Measurements from ENCODE around the gene DYNC1H1.

DYNC1H1 gene

DNA sequence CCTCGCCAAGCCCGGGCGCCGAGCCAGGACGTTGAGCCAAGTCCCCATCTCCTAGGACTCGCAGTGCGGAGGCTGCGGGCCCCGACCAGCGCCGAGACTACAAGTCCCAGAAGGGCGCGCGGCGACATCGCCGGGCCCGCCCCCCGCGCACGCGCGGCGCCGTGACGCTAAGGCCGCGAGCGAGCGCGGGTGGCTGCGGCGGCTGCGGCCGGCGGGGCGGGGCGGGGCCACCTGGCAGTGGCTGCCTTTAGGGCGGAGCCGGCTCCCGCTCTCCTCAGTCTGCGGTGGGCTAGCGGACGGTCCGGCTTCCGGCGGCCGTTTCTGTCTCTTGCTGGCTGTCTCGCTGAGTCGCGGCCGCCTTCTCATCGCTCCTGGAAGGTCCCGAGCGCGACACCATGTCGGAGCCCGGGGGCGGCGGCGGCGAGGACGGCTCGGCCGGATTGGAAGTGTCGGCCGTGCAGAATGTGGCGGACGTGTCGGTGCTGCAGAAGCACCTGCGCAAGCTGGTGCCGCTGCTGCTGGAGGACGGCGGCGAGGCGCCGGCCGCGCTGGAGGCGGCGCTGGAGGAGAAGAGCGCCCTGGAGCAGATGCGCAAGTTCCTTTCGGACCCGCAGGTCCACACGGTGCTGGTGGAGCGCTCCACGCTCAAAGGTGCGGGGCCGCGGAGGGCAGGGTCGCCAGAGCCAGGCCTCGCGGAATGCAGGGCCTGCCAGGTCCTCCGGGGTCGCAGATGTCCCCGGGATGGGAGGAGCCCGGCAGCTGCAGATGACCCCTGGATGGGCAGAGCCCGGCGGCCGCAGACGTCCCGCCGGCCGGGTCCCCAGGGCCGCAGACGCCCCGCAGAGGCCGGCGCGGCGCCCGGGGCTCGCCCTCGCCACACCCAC lies at the start of gene DYNC1H1:
Gene DYNC1H1 (plus strand): TSS at position 277 of the 884 bp plus-strand sequence. CDS start 119 bp downstream, at position 396.
- peaks cover 35% of the 10 kb centered on the region for H3K4me1 ChIP-seq (ENCODE audit: control insufficient read depth, insufficient read depth, low read length)
- H3K27ac ChIP-seq (ENCODE audit: low read length), result peak within 1 kb of the TSS; percentile 83
- H3K4me3 ChIP-seq (ENCODE audit: low read length in 2 of 2), result peak within 1 kb of the TSS; percentile 88 to 97
- peaks cover 2 to 3% of the 10 kb centered on the region in 2 donors for H3K36me3 ChIP-seq (ENCODE audit: control insufficient read depth in 2 of 2, insufficient read depth in 2 of 2, low read length in 2 of 2)
- H3K9me3 ChIP-seq (ENCODE audit: control insufficient read depth in 2 of 2, low read length in 2 of 2), result no peaks in the 10 kb centered on the region
- H3K9ac ChIP-seq (ENCODE audit: low read length in 2 of 2), result peak within 1 kb of the TSS; percentile 87 to 97
- no peaks in the 10 kb centered on the region for H3K27me3 ChIP-seq (ENCODE audit: control insufficient read depth in 1 of 2, insufficient read depth in 2 of 2, low read length in 2 of 2)

DNA sequence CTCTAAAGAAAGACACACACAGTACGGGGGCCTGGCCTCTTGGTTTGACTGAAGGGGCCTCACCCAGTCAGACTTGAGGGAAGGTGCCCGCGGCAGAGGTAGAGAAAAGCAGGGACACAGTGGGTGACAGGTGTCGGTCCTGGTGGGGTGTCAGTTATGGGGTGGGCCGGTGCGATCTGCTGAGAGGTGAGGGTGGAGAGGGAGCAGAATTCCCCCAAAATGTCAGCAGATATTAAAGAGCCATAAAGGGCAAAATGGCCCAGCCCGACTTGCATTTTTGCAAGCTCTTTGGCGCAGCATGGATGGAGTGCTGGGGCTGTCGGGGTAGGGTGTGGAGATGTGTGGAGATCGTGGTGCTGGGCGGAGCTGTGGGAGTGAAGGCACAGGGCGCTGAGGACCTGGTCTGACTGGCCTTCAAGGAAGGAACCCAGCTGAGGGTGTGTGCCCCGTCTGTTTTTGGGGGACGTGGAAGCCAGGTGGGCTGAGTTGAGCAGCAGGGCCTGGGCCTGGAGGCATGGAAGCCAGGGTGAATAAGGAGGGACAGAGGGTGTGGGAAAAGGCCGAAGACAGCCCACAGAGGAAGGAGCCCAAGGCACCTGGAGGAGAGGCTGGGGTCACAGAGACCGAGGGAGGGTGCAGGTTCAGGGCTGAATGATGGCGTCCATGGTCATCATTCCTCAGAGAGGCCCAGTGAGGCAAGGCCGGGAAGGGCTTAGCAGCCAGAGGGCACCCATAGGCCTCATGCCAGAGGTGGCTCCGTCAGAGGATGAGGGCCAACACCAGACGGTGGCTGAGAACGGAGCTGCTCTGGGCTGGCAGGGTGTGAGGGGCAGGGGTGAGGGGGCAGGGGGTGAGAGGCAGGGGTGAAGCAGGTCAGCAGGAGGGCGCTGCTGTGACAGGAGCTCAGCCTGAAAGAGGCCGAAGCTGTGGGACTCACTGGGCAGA lies 48.2 kb upstream of the DYNC1H1 start:
- H3K9me3 ChIP-seq (ENCODE audit: control insufficient read depth in 2 of 2, low read length in 2 of 2), result no peaks in the 10 kb centered on the region
- H3K9ac ChIP-seq (ENCODE audit: low read length in 2 of 2), result no peak overlapping the region
- H3K27ac ChIP-seq (ENCODE audit: low read length), result no peak overlapping the region
- no peak overlapping the region for H3K4me3 ChIP-seq (ENCODE audit: low read length in 2 of 2)
- H3K36me3 ChIP-seq (ENCODE audit: control insufficient read depth in 2 of 2, insufficient read depth in 2 of 2, low read length in 2 of 2), result peaks cover 22 to 23% of the 10 kb centered on the region in 2 donors
- H3K4me1 ChIP-seq (ENCODE audit: control insufficient read depth, insufficient read depth, low read length), result peaks cover 11% of the 10 kb centered on the region
- no peaks in the 10 kb centered on the region for H3K27me3 ChIP-seq (ENCODE audit: control insufficient read depth in 1 of 2, insufficient read depth in 2 of 2, low read length in 2 of 2)

DNA sequence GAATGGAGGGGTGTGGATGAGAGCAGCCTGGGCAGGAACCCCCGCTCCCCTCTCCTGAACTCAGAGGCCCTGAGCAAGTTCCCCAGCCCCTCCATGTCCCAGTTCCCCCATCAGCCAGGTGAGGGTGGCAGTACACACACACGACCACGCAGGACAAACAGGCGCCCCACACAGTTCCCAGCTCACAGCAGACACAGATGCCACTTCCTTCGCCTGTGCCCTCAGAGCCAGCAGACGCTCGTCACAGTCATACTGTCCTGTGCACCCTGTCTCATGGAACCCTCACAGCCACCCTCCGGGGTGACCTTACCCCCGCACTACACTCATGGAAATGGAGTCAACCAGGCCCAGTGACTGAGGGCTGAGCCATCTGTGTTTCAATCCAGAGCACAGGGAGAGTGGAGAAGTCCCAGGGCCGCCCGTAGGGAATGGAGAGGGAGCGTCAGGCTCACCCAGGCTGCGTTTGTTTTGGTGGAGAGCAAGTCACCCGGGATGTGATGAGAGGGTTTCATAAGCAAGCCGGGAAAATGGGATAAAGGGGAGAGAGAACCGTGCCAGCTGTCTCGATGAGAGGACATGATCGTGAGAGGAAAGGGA lies 47.5 kb upstream of the DYNC1H1 start:
- H3K9ac ChIP-seq (ENCODE audit: low read length in 2 of 2), result no peak overlapping the region
- no peaks in the 10 kb centered on the region for H3K27me3 ChIP-seq (ENCODE audit: control insufficient read depth in 1 of 2, insufficient read depth in 2 of 2, low read length in 2 of 2)
- peaks cover 11% of the 10 kb centered on the region for H3K4me1 ChIP-seq (ENCODE audit: control insufficient read depth, insufficient read depth, low read length)
- no peaks in the 10 kb centered on the region for H3K9me3 ChIP-seq (ENCODE audit: control insufficient read depth in 2 of 2, low read length in 2 of 2)
- H3K36me3 ChIP-seq (ENCODE audit: control insufficient read depth in 2 of 2, insufficient read depth in 2 of 2, low read length in 2 of 2), result peaks cover 22 to 23% of the 10 kb centered on the region in 2 donors
- H3K4me3 ChIP-seq (ENCODE audit: low read length in 2 of 2), result no peak overlapping the region
- no peak overlapping the region for H3K27ac ChIP-seq (ENCODE audit: low read length)

DNA sequence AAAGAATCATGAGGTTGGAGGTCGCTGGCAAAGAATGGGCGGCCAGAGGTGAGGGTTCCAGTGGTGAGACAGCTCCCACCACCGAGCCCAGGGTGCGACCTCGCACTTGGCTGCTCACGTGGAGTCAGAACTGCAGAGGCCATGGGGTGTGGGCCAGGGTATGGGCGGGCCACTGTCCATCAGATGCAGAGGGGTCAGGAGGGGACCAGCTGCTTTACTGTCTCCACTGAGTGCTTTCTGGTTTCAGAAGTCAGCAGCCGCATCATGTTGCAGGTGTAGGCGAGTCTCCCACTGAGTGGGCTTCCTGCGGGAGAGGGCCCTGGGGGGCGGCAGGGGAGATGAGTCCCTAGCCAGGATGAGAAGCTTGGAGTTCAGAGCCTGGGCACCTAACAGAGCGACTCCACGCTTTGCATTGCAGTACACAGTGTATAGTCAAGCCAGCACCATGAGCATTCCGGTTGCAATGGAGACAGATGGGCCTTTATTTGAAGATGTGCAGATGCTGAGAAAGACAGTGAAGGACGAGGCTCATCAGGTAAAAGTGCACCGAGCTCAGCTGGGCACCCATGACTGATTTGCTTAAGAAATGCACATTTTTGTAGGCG lies 46.9 kb upstream of the DYNC1H1 start:
- Histone ChIP-seq H3K36me3 (ENCODE audit: control insufficient read depth in 2 of 2, insufficient read depth in 2 of 2, low read length in 2 of 2) (peaks cover 22 to 23% of the 10 kb centered on the region in 2 donors), H3K9me3 (ENCODE audit: control insufficient read depth in 2 of 2, low read length in 2 of 2) (no peaks in the 10 kb centered on the region), H3K9ac (ENCODE audit: low read length in 2 of 2) (no peak overlapping the region), H3K4me3 (ENCODE audit: low read length in 2 of 2) (peak overlapping the region in 1 of 2 donors; percentile 8), H3K4me1 (ENCODE audit: control insufficient read depth, insufficient read depth, low read length) (peaks cover 11% of the 10 kb centered on the region), H3K27me3 (ENCODE audit: control insufficient read depth in 1 of 2, insufficient read depth in 2 of 2, low read length in 2 of 2) (no peaks in the 10 kb centered on the region), H3K27ac (ENCODE audit: low read length) (no peak overlapping the region)

DNA sequence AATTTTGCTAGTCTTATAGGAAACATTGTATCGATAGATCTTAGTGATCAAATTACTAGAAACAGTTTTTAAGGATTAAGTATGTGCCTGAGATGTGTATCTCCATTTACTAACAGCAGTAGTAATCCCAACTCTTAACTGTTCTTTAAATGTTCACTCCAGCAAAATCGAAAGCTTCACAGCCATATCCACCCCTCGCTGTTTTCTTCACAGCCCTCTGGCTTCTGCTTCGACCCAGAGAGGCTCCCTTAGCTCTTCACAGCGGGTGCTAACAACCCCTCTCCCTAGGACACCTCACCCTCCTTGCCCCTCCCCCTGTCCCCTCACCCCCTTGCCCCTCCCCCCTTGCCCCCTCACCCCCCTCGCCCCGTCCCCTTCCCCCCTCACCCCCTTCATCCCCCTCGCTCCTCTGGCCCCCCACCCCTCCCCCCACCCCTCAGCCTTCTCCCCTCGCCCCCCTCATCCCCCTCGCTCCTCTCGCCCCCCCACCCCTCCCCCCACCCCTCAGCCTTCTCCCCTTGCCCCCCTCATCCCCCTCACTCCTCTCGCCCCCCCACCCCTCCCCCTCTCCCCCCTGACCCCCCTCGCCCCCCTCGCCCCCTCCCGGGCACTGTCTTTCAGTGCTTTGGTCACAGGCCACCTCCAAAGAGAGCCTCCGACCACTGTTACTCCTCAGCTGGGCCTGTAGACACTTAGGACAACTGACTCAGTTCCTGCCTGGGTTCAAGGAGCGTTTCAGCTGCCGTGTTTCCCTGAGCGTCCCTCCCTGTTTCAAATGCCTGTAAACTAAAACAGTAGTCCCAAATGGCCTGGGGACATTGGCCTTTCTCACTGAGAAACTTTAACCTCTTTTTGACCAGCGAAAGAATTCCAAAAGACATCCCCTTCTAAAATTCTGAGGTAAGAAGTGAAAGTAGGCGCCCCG lies 46.0 kb upstream of the DYNC1H1 start:
- H3K4me1 ChIP-seq (ENCODE audit: control insufficient read depth, insufficient read depth, low read length), result peaks cover 11% of the 10 kb centered on the region
- peak overlapping the region in 1 of 2 donors; percentile 8 for H3K4me3 ChIP-seq (ENCODE audit: low read length in 2 of 2)
- no peaks in the 10 kb centered on the region for H3K9me3 ChIP-seq (ENCODE audit: control insufficient read depth in 2 of 2, low read length in 2 of 2)
- no peak overlapping the region for H3K27ac ChIP-seq (ENCODE audit: low read length)
- H3K27me3 ChIP-seq (ENCODE audit: control insufficient read depth in 1 of 2, insufficient read depth in 2 of 2, low read length in 2 of 2), result no peaks in the 10 kb centered on the region
- no peak overlapping the region for H3K9ac ChIP-seq (ENCODE audit: low read length in 2 of 2)
- peaks cover 18% of the 10 kb centered on the region in 2 donors for H3K36me3 ChIP-seq (ENCODE audit: control insufficient read depth in 2 of 2, insufficient read depth in 2 of 2, low read length in 2 of 2)

DNA sequence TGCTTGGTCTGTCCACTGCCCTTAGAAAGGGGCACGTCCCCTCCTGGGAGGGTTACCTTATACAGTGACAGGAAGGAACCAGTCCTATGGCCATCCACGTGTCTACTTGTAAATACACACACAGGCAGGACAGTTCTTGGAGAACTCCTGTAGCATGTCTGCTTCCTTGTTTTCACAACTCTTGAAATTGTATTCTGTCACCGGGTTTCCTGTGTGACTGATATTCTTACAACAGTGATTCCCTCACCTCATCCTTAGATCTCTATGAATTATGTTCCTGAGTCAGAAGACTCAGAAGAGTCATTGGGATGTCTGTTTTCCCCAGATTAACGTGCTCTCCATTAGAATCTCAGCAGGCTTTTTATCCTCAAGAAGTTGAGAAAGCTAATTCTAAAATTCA lies 44.1 kb upstream of the DYNC1H1 start:
- Histone ChIP-seq H3K27me3 (ENCODE audit: control insufficient read depth in 1 of 2, insufficient read depth in 2 of 2, low read length in 2 of 2) (no peaks in the 10 kb centered on the region), H3K9me3 (ENCODE audit: control insufficient read depth in 2 of 2, low read length in 2 of 2) (no peaks in the 10 kb centered on the region), H3K9ac (ENCODE audit: low read length in 2 of 2) (no peak overlapping the region), H3K36me3 (ENCODE audit: control insufficient read depth in 2 of 2, insufficient read depth in 2 of 2, low read length in 2 of 2) (peaks cover 9 to 11% of the 10 kb centered on the region in 2 donors), H3K4me1 (ENCODE audit: control insufficient read depth, insufficient read depth, low read length) (peaks cover 11% of the 10 kb centered on the region), H3K4me3 (ENCODE audit: low read length in 2 of 2) (no peak overlapping the region), H3K27ac (ENCODE audit: low read length) (no peak overlapping the region)

DNA sequence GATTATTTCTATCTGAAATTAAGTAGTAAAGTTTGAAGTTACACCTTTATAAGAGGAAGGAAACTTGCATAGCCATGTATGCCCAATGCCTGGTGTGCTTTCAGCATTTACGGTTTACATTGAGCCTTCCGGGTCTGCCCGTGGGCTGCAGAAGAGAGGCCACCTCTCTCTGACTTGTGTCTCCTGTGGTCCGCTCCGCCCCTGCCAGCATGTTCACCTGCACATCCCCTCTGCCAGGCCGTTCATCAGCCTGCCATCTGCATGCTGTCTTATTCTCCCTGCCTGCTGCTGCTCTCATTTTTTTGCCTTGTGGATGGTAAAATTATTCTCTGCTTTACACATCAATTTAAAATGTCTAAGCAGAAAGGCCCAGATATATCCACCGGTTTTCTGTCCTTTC lies 41.5 kb upstream of the DYNC1H1 start:
- no peaks in the 10 kb centered on the region for H3K9me3 ChIP-seq (ENCODE audit: control insufficient read depth in 2 of 2, low read length in 2 of 2)
- peaks cover 10 to 11% of the 10 kb centered on the region in 2 donors for H3K36me3 ChIP-seq (ENCODE audit: control insufficient read depth in 2 of 2, insufficient read depth in 2 of 2, low read length in 2 of 2)
- peaks cover 1% of the 10 kb centered on the region for H3K4me1 ChIP-seq (ENCODE audit: control insufficient read depth, insufficient read depth, low read length)
- no peak overlapping the region for H3K27ac ChIP-seq (ENCODE audit: low read length)
- no peak overlapping the region for H3K9ac ChIP-seq (ENCODE audit: low read length in 2 of 2)
- no peaks in the 10 kb centered on the region for H3K27me3 ChIP-seq (ENCODE audit: control insufficient read depth in 1 of 2, insufficient read depth in 2 of 2, low read length in 2 of 2)
- H3K4me3 ChIP-seq (ENCODE audit: low read length in 2 of 2), result no peak overlapping the region

DNA sequence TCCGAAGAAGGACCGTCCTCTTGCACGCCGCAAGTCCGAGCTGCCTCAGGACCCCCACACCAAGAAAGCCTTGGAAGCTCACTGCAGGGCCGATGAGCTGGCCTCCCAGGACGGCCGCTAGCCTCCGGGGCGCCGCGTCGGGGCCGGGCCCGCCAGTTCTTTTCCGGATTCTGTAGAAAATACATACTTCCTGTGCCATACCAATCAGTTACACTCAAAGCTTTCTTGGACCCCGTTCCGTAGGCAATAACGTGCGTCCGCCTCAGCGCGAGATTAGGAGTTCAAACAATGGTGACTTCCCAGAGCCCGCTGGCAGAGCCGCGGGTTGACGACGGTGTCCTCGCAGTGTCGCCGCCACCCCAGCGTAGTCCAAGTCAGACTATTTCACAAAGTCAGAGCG lies 39.2 kb upstream of the DYNC1H1 start:
- Histone ChIP-seq H3K27me3 (ENCODE audit: control insufficient read depth in 1 of 2, insufficient read depth in 2 of 2, low read length in 2 of 2) (no peaks in the 10 kb centered on the region), H3K4me3 (ENCODE audit: low read length in 2 of 2) (no peak overlapping the region), H3K27ac (ENCODE audit: low read length) (no peak overlapping the region), H3K9ac (ENCODE audit: low read length in 2 of 2) (no peak overlapping the region), H3K36me3 (ENCODE audit: control insufficient read depth in 2 of 2, insufficient read depth in 2 of 2, low read length in 2 of 2) (peaks cover 12 to 13% of the 10 kb centered on the region in 2 donors), H3K4me1 (ENCODE audit: control insufficient read depth, insufficient read depth, low read length) (peaks cover 3% of the 10 kb centered on the region), H3K9me3 (ENCODE audit: control insufficient read depth in 2 of 2, low read length in 2 of 2) (no peaks in the 10 kb centered on the region)

DNA sequence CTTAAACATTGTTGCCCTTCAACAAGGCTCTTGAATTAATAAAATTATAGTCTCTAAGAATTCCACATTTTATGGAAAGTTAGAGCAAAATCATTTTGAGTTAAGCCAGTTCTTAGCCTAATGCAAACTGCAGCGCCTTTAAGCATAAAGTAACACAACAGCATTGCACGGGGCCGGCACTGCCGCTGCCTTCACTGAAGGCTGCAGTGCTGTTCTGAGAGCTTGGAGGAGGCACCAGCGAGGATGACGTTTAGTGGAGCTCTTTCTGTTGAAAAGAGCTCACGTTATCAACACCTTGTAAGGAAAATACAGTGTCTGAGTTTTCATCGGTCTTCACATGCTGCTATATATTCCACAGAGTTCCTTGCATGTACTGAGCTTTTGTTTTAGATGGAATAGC lies 38.3 kb upstream of the DYNC1H1 start:
- Histone ChIP-seq H3K9me3 (ENCODE audit: control insufficient read depth in 2 of 2, low read length in 2 of 2) (no peaks in the 10 kb centered on the region), H3K27me3 (ENCODE audit: control insufficient read depth in 1 of 2, insufficient read depth in 2 of 2, low read length in 2 of 2) (no peaks in the 10 kb centered on the region), H3K4me1 (ENCODE audit: control insufficient read depth, insufficient read depth, low read length) (peaks cover 3% of the 10 kb centered on the region), H3K27ac (ENCODE audit: low read length) (no peak overlapping the region), H3K36me3 (ENCODE audit: control insufficient read depth in 2 of 2, insufficient read depth in 2 of 2, low read length in 2 of 2) (peaks cover 12 to 13% of the 10 kb centered on the region in 2 donors), H3K4me3 (ENCODE audit: low read length in 2 of 2) (no peak overlapping the region), H3K9ac (ENCODE audit: low read length in 2 of 2) (no peak overlapping the region)
